ENCODE data around the gene CACNA2D3. TPM values are rescaled to one million over a fixed set of nuclear protein-coding genes. Genes with fewer than 3 reads are reported as not detected.

Gene CACNA2D3
- polyA plus RNA-seq, 1 donor = 1.6 TPM

DNA sequence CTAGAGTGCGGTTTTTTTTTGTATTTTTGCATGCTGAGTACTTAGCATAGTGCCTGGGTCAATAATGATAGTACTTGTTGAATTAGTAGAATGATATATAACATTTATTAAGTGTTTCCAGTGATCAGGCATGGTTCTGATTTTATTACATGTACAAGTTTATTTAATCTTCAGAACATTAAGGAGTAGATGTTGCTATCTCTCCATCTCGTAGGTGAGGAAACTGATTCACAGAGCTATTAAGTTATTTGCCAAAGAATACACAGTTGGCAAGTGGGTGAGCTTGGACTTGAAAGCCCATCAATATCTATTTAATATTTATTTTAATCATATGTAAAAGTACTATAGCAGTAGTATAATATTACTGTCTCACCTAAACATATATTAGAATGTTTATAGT lies 219.5 kb downstream of the CACNA2D3 start:
- no peak for DNase-seq

- no peak for DNase-seq
Observed at GRCh38 chr3:54342676-54343075, 220.3 kb downstream of the CACNA2D3 start.

GRCh38 chr3:54343495-54343894 lies 221.1 kb downstream of the CACNA2D3 start:
- no peak for DNase-seq

DNA sequence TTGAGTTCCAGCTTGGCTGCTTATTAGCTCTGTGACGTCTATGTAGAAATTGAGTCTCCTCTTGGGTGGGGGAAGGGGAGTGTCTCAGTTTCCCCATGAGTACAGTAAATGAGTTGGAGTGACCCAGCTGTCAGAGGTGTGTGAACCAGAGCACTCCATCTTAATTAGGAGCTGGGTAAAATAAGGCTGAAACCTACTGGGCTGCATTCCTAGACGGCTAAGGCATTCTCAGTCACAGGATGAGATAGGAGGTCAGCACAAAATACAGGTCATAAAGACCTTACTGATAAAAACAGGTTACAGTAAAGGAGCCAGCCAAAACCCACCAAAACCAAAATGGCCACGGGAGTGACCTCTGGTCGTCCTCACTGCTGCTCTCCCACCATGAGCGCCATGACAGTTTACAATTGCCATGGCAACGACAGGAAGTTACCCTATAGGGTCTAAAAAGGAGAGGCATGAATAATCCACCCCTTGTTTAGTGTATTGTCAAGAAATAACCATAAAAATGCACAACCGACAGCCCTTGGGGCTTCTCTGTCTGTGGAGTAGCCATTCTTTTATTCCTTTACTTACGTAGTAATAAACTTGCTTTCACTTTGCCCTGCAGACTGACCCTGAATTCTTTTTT lies 222.4 kb downstream of the CACNA2D3 start:
- DNase-seq = no peak

- DNase-seq = no peak
Observed at GRCh38 chr3:54345847-54346375, 223.6 kb downstream of the CACNA2D3 start.

GRCh38 chr3:54347060-54347459 lies 224.7 kb downstream of the CACNA2D3 start:
- no peak for DNase-seq

DNA sequence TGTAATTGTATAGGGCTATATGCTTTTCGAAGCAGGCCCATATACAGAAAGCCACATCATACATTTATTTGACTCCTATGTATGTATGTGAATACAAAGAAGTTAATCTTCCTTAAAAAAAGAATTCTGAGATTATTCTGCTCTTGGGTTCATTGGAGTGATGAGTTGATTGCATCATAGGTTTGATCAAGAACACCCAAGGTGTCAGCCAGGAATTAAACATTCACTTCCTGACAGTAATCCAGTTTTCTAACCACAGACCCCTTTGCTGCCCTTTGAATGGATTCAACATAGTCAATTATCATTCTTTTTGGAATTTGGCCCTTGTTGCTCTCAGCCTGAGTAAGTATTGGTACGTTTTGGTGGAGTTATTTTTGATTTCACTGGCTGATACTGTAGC lies 225.6 kb downstream of the CACNA2D3 start:
- DNase-seq = no peak

DNA sequence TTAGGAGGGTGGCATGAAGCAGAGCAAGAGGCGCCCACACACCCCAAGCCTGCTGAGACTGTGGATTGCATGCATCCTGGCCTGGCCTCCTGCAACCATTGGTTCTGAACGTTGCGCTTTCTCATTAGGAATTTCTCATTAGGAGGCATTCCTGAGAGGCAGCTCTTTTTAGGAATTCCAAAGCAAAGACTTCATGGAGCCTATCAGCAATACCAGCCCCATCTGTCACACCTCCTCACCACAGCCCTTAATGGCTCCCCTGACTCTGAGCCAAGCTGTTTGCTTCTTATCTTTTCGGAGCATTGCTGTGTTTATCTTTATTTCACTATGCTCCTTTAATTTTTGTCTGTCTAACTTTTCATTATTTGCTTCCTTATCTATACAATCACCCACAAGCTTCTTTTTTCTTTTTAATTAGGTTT lies 226.9 kb downstream of the CACNA2D3 start:
- DNase-seq = no peak

DNA sequence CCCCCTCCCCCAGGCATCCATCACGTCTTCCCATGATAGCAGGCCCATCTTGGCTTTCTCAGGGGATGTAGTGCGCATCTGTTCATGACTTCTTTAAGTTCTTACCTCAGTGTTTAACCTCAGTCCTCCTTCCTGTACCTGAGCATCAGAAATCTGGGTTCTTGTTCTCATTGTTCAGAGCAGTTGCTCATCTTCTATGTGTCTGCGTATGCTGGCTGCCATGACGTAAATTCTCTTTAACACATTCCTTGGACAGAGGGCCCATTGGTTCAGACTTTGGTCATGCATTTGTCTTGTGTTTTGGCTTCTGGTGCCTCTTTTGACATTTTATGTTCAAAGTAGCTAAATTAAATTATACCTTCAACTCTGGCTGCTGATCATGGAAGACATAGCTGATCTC lies 227.3 kb downstream of the CACNA2D3 start:
- DNase-seq = no peak

DNA sequence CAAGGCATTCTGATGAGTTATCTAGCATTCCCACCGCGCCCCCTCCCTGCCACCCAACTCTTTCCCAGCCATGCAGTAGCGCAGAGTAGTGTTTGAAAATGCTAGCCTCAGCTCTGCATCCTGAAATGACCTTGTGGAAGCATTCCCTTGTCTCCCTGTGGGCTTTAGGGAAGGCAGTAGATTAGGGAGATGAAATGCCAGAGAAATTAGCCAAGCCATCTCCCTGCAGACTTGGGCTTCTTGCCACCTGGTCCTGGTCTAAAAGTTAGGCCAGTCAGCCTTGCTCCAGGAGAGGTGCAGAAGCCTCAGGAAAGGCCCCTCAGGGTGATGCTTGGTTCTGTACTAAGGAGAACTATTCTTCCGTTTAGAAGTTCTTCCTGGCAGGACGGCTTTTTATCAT lies 231.2 kb downstream of the CACNA2D3 start:
- no peak for DNase-seq

- no peak for DNase-seq
Observed at GRCh38 chr3:54353946-54354345, 231.6 kb downstream of the CACNA2D3 start.

GRCh38 chr3:54355800-54356199 lies 233.4 kb downstream of the CACNA2D3 start:
- no peak for DNase-seq

DNA sequence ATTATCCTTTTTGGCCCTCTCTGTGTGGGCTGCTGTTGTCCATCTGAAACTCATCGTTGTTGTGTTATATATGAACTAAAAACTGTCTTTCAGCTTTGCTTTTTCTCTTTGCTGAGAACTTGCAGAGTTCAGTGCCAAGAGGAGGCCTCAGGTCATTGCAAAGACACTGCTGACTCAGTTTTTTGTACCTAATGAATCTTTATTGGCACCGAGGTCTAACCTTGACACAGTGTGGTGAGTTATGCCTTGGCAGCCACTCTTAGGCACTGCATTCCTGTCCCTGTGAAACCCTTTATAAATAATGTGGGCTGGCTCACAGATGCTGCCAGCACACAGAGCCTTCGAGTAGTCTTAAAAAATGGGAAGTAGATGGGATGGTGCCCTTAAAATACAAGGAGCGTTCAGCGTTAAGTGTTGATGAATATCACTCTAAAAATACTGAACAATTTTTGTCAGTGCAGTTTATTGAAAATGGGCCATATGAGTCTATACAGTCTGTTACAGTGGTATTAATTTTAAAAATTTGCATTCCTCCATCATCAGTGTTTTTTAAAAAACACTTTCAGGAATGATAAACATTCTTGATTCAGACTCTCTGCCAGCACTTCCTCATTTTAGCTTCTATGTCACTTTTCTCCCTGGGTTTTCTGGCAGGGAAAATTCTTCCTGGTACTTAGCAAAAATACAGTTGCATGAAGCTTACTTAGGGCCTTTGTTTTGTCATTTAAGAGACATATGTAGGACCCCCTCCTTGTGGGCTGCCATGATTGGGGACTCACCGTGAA lies 234.1 kb downstream of the CACNA2D3 start:
- no peak for DNase-seq

DNA sequence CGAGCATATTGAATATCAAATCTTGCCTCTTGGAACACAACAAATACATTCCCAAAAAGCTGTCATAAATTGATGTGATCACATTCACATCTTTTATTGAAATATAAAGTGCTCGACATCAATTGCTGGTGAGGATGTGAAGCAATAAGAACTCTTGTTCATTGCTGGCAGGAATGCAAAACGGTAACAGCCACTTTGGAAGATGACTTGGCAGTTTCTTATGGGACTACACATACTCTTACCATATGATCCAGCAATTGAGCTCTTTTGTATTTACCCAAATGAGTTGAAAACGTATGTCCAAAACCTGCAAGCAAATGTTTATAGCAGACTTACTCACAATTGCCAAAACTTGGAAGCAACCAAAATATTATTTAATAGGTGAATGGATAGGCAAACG lies 234.9 kb downstream of the CACNA2D3 start:
- DNase-seq = no peak

- no peak for DNase-seq
Observed at GRCh38 chr3:54358316-54358715, 236.0 kb downstream of the CACNA2D3 start.

DNA sequence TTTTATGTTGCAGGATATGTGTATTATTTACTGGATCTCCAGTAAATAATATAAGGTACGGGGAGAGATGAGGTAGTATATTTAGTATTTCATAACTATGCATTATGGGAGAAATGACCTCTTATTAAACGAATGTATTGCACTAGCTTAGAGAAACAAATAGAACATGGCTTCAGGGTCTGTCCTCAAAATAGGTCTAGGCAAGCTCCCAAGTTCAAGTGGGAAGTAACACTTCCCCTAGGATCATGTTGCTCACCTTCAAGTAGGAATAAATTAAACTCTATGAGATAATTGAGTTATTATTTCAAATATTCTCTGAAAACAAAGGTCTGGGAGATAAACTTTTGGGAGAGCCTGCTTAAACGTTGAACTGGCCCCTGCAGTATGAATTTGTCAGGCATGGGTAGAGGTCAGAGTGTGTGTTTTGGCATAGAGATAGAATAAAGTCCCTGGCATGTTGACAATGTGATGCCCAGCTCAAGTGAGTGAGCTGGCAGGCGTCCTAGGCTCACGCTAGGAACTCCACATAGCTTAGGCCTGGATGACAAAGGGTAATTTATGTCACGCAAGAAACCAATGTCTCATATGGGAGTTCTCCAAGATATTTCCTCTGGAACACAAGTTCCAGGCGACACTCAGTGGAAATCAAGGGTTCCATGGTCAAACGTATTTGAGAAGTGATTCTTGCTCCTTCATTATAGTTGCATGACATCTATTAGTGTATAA lies 236.8 kb downstream of the CACNA2D3 start:
- no peak for DNase-seq

GRCh38 chr3:54360320-54360719 lies 238.0 kb downstream of the CACNA2D3 start:
- DNase-seq = no peak

DNA sequence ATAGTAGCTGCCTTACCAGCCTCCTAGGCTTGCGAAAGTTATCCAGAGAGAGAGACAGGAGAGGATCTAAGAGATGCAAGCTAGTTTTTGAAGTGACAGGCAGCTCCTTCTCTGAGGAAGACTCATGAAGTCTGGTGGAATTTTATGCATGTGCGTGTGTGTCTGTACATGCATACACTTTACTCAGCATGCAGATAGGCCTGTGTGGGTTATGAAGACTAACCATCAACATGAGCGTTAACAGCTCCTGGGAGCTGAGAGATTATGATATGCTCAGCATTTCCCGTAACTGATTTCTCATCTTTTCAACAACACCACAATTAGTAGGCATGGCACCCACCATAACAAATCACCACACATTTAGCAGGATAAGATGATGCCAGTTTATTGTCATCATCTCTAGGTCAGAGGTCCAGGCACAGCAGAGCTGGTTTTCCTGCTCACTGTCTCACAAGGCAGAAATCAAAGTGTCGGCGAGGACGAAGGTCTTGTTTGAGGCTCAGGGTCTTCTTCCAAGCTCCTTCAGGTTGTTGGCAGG lies 239.5 kb downstream of the CACNA2D3 start:
- no peak for DNase-seq

- DNase-seq = no peak
Observed at GRCh38 chr3:54366007-54366750, 243.8 kb downstream of the CACNA2D3 start.

DNA sequence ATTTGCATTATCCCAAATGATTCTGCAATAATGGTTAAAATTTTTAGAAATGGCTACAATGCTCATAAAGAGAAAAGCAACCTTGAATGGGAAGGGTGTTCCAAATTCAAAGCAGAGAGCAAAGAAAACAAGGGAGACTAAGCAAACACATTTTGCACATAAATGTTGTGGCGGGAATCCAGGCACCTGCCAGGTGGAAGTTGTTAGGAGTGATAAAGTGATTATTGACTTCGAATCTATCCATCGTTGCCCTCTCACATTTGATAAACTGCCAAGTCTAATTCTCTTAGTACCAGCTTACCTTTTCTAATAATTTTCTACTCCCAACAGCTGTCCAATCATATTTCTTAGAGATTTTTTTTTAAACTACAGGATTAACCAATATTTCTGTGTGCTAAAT lies 244.5 kb downstream of the CACNA2D3 start:
- no peak for DNase-seq

DNA sequence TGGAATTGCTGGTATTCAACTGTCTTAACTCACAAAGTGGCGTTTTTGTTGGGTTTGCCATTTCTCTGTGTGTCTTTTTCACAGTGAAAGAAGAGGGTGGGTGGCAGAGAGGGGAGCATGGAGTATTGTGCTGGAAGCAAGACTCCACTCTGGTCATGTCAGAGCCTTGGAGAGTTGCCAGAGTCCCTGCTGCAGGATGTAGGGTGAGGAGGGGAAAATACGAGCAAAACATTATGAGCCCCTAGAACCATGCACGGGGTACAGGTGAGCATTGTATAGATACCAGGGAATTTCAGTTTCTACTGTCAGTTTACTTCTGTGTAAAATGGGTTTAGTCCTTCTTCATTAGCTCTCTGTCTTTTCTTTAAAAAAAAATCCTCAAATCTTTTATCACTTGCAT lies 249.9 kb downstream of the CACNA2D3 start:
- no peak for DNase-seq

Measured in left kidney (tissue), 2 donors.